ENCODE results near the gene DGCR6.

- TF ChIP-seq CTCF (conservative IDR thresholded peaks at IDR 0.05) (no peak), ZFX (IDR thresholded peaks at IDR 0.05) (no peak)
Observed at GRCh38 chr22:18909556-18909955, 3.4 kb downstream of the DGCR6 start.

Measured in C4-2B (cell line).